ENCODE data around the gene TTC16.

DNA sequence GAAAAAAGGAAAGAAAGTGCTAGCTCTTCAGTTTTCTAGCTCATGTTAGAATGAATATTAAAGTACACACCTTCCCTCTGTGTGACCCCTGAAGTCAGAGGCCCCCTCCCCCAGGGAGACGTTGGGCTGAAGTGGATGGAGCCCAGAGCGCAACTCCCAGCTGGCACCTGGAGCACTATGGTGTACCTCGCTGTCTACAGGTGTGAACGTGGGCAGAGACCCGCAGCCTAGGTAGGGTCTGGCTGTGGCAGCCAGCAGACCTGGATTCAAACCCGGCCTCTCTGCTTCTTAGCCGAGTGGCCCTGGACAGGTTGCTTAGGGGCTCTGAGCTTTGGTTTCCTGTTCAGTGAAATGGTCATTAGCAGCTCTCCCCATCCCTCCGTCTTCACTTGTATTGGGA lies 12.9 kb downstream of the TTC16 start:
- TF ChIP-seq, protein P1, sequence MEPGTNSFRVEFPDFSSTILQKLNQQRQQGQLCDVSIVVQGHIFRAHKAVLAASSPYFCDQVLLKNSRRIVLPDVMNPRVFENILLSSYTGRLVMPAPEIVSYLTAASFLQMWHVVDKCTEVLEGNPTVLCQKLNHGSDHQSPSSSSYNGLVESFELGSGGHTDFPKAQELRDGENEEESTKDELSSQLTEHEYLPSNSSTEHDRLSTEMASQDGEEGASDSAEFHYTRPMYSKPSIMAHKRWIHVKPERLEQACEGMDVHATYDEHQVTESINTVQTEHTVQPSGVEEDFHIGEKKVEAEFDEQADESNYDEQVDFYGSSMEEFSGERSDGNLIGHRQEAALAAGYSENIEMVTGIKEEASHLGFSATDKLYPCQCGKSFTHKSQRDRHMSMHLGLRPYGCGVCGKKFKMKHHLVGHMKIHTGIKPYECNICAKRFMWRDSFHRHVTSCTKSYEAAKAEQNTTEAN (CRISPR knock-in tag; IDR thresholded peaks at IDR 0.05) = no peak
- TF ChIP-seq, protein P2, sequence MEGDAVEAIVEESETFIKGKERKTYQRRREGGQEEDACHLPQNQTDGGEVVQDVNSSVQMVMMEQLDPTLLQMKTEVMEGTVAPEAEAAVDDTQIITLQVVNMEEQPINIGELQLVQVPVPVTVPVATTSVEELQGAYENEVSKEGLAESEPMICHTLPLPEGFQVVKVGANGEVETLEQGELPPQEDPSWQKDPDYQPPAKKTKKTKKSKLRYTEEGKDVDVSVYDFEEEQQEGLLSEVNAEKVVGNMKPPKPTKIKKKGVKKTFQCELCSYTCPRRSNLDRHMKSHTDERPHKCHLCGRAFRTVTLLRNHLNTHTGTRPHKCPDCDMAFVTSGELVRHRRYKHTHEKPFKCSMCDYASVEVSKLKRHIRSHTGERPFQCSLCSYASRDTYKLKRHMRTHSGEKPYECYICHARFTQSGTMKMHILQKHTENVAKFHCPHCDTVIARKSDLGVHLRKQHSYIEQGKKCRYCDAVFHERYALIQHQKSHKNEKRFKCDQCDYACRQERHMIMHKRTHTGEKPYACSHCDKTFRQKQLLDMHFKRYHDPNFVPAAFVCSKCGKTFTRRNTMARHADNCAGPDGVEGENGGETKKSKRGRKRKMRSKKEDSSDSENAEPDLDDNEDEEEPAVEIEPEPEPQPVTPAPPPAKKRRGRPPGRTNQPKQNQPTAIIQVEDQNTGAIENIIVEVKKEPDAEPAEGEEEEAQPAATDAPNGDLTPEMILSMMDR (IDR thresholded peaks at IDR 0.05) = no peak
- TF ChIP-seq, protein P3, sequence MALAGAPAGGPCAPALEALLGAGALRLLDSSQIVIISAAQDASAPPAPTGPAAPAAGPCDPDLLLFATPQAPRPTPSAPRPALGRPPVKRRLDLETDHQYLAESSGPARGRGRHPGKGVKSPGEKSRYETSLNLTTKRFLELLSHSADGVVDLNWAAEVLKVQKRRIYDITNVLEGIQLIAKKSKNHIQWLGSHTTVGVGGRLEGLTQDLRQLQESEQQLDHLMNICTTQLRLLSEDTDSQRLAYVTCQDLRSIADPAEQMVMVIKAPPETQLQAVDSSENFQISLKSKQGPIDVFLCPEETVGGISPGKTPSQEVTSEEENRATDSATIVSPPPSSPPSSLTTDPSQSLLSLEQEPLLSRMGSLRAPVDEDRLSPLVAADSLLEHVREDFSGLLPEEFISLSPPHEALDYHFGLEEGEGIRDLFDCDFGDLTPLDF (CRISPR knock-in tag; IDR thresholded peaks at IDR 0.05) = no peak
- TF ChIP-seq FOXK1 (CRISPR knock-in tag; IDR thresholded peaks at IDR 0.05) = no peak
- no peak for TF ChIP-seq NFATC4 (CRISPR knock-in tag; IDR thresholded peaks at IDR 0.05)
- no peak for TF ChIP-seq TEAD4 (CRISPR knock-in tag; IDR thresholded peaks at IDR 0.05)
- TF ChIP-seq CREB1 (CRISPR knock-in tag; IDR thresholded peaks at IDR 0.05) = no peak
- TF ChIP-seq, protein P4, sequence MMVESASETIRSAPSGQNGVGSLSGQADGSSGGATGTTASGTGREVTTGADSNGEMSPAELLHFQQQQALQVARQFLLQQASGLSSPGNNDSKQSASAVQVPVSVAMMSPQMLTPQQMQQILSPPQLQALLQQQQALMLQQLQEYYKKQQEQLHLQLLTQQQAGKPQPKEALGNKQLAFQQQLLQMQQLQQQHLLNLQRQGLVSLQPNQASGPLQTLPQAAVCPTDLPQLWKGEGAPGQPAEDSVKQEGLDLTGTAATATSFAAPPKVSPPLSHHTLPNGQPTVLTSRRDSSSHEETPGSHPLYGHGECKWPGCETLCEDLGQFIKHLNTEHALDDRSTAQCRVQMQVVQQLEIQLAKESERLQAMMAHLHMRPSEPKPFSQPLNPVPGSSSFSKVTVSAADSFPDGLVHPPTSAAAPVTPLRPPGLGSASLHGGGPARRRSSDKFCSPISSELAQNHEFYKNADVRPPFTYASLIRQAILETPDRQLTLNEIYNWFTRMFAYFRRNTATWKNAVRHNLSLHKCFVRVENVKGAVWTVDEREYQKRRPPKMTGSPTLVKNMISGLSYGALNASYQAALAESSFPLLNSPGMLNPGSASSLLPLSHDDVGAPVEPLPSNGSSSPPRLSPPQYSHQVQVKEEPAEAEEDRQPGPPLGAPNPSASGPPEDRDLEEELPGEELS (CRISPR knock-in tag; IDR thresholded peaks at IDR 0.05) = no peak
